Measurements from ENCODE around the gene ABR. TPM values are rescaled to one million over a fixed set of nuclear protein-coding genes. Genes with fewer than 3 reads are reported as not detected.
A peak's percentile ranks its signal among the peaks of the same experiment; 100 is the strongest.
"Not testable (repeated sequence)": the region's sequence is repeated elsewhere in the genome, so short reads cannot be mapped to it uniquely, and the experiment has no call there.

The ABR gene
- total RNA-seq, 5 donors from 2014 or later (not counting 1 experiment from before 2014, with no cell fraction given): 89.4 to 165 (median 125) TPM

- H3K36me3 ChIP-seq (ENCODE audit: control insufficient read depth in 2 of 2, extremely low read depth in 1 of 2, insufficient read depth in 1 of 2, low read length in 1 of 2): peaks cover 2 to 40% of the 10 kb centered on the region in 2 donors
- Mint-ChIP-seq H3K27me3 (no peaks in the 10 kb centered on the region), H3K27ac (peak overlapping the region in 1 of 2 donors; percentile 28), H3K4me3 (no peak overlapping the region), H3K36me3 (peaks cover 15% of the 10 kb centered on the region), H3K9me3 (no peaks in the 10 kb centered on the region), H3K4me1 (no peaks in the 10 kb centered on the region)
- no peaks in the 10 kb centered on the region for H3K27me3 ChIP-seq (replicated peaks in 1 of 2; ENCODE audit: control insufficient read depth in 2 of 2, extremely low read depth in 1 of 2, insufficient read depth in 2 of 2, low read length in 1 of 2)
- no peak for ATAC-seq (replicated peaks in 1 of 4)
- peaks cover 0 to 5% of the 10 kb centered on the region in 2 experiments for H3K4me1 ChIP-seq (ENCODE audit: control insufficient read depth in 1 of 2, extremely low read depth in 1 of 2, insufficient read depth in 2 of 2, low read length in 2 of 2)
- H3K9me3 ChIP-seq: no peaks in the 10 kb centered on the region
- ChIA-PET POLR2A (no interaction called here), CTCF (no interaction called here)
- H3K27ac ChIP-seq (ENCODE audit: low read length): no peak overlapping the region
- 91% methylated on average over 18 of the region's 33 CpGs for WGBS (ENCODE audit: insufficient coverage)
- H3K4me3 ChIP-seq (ENCODE audit: control insufficient read depth in 1 of 2, extremely low read depth in 1 of 2, low read length in 1 of 2): no peak overlapping the region
- DNase-seq: no peak
Measured at GRCh38 chr17:1050996-1051925, 128.5 kb downstream of the ABR start.

DNA sequence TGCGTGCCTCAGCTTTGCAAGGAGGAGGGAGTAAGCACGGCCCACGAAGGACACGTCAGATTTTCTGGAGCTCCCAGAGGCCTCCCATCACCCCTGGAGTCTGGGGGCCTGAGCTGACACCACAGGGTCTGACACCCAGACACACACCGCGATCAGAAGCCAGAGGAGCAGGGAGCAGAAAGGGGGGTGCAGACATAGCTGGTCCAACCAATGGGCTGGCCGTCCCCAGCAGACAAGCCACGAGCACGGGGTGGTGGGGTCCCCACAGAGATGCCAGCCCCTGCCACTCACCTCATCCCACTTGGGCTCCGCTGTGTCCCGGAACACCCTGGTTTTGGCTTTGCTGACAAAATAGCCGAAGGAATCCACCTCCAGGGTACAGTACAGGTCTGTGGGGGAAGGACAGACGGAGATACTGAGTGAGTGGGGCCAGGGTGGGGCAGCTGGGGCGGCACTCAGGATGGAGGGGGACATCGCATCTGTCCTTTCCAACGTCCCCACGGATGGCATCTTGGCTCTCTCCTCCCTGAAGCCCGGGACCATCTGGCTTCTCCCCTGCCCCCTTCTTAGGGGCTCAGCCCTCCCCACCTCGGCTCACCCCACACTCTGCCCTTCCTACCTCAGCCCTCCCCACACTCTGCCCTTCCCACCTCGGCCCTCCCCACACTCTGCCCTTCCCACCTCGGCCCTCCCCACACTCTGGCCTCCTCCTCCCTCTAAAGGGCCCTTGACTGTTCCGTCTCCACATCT lies 129.4 kb downstream of the ABR start:
- CTCF ChIA-PET: no interaction called here
- Histone ChIP-seq H3K36me3 (ENCODE audit: control insufficient read depth in 2 of 2, extremely low read depth in 1 of 2, insufficient read depth in 1 of 2, low read length in 1 of 2) (peaks cover 2 to 33% of the 10 kb centered on the region in 2 donors), H3K27me3 (replicated peaks in 1 of 2; ENCODE audit: control insufficient read depth in 2 of 2, extremely low read depth in 1 of 2, insufficient read depth in 2 of 2, low read length in 1 of 2) (no peaks in the 10 kb centered on the region), H3K4me3 (ENCODE audit: control insufficient read depth in 1 of 2, extremely low read depth in 1 of 2, low read length in 1 of 2) (no peak overlapping the region), H3K27ac (ENCODE audit: low read length) (no peak overlapping the region), H3K9me3 (no peaks in the 10 kb centered on the region), H3K4me1 (ENCODE audit: control insufficient read depth in 1 of 2, extremely low read depth in 1 of 2, insufficient read depth in 2 of 2, low read length in 2 of 2) (peaks cover 0 to 5% of the 10 kb centered on the region in 2 experiments)
- H3K9me3 Mint-ChIP-seq: no peaks in the 10 kb centered on the region
- no peak for DNase-seq
- POLR2A ChIA-PET: no interaction called here
- H3K27ac Mint-ChIP-seq: no peak overlapping the region
- H3K4me1 Mint-ChIP-seq: peaks cover 0 to 6% (median 0%) of the 10 kb centered on the region in 3 donors
- peaks cover 13% of the 10 kb centered on the region for H3K36me3 Mint-ChIP-seq
- ATAC-seq (replicated peaks in 1 of 4): no peak
- H3K27me3 Mint-ChIP-seq: no peaks in the 10 kb centered on the region
- WGBS (ENCODE audit: insufficient coverage): 96% methylated on average over 16 of the region's 22 CpGs
- no peak overlapping the region for H3K4me3 Mint-ChIP-seq

DNA sequence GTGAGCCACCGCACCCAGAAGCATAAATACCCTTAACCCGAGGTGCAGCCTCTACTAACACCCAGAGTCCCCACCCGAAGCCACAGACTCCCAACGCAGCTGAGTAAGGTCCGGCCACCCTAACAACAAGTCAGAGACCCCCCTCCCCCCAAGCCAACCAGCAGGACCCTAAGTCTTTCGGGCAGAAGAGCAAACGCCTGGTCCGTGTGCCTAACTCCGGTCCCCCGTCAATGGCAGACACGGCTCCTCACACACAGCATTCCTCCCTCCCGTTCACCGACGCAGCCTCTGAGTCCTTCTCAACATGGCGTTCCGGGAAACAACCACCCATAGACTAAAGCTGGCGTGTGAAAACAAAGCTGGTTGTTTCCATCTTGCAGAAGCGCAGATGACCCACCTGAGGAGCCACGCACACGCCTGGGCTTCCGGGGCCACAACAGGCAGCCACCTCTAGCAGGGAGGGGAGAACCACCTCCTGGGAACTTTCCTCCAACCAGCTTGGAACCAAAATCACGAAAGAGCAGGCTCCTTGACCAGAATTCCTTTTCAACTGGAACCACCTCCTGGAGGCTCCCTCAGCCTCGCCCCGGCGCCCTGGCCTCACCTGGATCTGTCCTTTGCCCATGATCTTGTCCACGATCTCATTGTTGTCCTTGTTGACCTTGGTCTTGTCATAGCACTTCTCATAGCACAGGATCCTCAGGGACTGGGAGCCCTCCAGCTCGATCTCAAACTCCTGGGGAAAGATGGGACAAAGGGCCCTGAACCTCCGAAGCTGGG lies 130.1 kb downstream of the ABR start:
- Mint-ChIP-seq H3K9me3 (no peaks in the 10 kb centered on the region), H3K27me3 (no peaks in the 10 kb centered on the region), H3K4me1 (peaks cover 1 to 10% (median 3%) of the 10 kb centered on the region in 3 donors), H3K4me3 (no peak overlapping the region), H3K27ac (no peak overlapping the region), H3K36me3 (peaks cover 12% of the 10 kb centered on the region)
- POLR2A ChIA-PET: no interaction called here
- 96% methylated on average over 26 of the region's 28 CpGs for WGBS (ENCODE audit: insufficient coverage)
- Histone ChIP-seq H3K4me1 (ENCODE audit: control insufficient read depth in 1 of 2, extremely low read depth in 1 of 2, insufficient read depth in 2 of 2, low read length in 2 of 2) (peaks cover 0 to 5% of the 10 kb centered on the region in 2 experiments), H3K4me3 (ENCODE audit: control insufficient read depth in 1 of 2, extremely low read depth in 1 of 2, low read length in 1 of 2) (no peak overlapping the region), H3K27ac (ENCODE audit: low read length) (no peak overlapping the region), H3K9me3 (no peaks in the 10 kb centered on the region), H3K27me3 (replicated peaks in 1 of 2; ENCODE audit: control insufficient read depth in 2 of 2, extremely low read depth in 1 of 2, insufficient read depth in 2 of 2, low read length in 1 of 2) (no peaks in the 10 kb centered on the region), H3K36me3 (ENCODE audit: control insufficient read depth in 2 of 2, extremely low read depth in 1 of 2, insufficient read depth in 1 of 2, low read length in 1 of 2) (peaks cover 2 to 30% of the 10 kb centered on the region in 2 donors)
- DNase-seq: no peak
- ATAC-seq (replicated peaks in 1 of 4): no peak
- CTCF ChIA-PET: no interaction called here

DNA sequence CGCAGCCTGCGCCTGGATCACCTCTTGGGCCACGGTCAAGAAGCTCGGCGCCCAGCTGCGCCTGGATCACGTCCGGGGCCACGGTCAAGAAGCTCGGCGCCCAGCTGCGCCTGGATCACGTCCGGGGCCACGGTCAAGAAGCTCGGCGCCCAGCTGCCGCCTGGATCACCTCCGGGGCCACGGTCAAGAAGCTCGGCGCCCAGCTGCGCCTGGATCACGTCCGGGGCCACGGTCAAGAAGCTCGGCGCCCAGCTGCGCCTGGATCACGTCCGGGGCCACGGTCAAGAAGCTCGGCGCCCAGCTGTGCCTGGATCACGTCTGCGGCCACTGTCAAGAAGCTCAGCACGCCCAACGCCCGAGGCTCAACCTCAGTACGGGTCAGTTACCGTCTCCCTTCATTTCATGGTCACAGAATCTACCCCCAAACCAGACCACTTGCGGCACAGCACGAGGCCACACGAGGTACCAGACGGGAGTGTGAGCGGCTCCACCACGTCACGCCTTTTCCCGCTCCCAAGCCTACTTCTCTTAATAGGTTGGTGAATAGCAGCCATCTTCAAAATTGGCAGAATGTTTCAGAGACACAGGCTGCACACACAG lies 131.2 kb downstream of the ABR start:
- WGBS (ENCODE audit: insufficient coverage): 98% methylated on average over 29 of the region's 49 CpGs
- H3K9me3 ChIP-seq; ATAC-seq (replicated peaks in 1 of 4); H3K4me1 ChIP-seq (ENCODE audit: control insufficient read depth in 1 of 2, extremely low read depth in 1 of 2, insufficient read depth in 2 of 2, low read length in 2 of 2); DNase-seq; H3K27me3 Mint-ChIP-seq; H3K27me3 ChIP-seq (replicated peaks in 1 of 2; ENCODE audit: control insufficient read depth in 2 of 2, extremely low read depth in 1 of 2, insufficient read depth in 2 of 2, low read length in 1 of 2); H3K9me3 Mint-ChIP-seq; H3K4me3 ChIP-seq (ENCODE audit: control insufficient read depth in 1 of 2, extremely low read depth in 1 of 2, low read length in 1 of 2); H3K27ac Mint-ChIP-seq; POLR2A ChIA-PET; CTCF ChIA-PET; H3K27ac ChIP-seq (ENCODE audit: low read length); H3K4me1 Mint-ChIP-seq; H3K4me3 Mint-ChIP-seq: not testable (repeated sequence)
- H3K36me3 Mint-ChIP-seq: peaks cover 14% of the 10 kb centered on the region
- H3K36me3 ChIP-seq (ENCODE audit: control insufficient read depth in 2 of 2, extremely low read depth in 1 of 2, insufficient read depth in 1 of 2, low read length in 1 of 2): peaks cover 2 to 24% of the 10 kb centered on the region in 2 donors

GRCh38 chr17:1047879-1048470 lies 131.8 kb downstream of the ABR start:
- DNase-seq: no peak
- peaks cover 2 to 24% of the 10 kb centered on the region in 2 donors for H3K36me3 ChIP-seq (ENCODE audit: control insufficient read depth in 2 of 2, extremely low read depth in 1 of 2, insufficient read depth in 1 of 2, low read length in 1 of 2)
- no peak for ATAC-seq (replicated peaks in 1 of 4)
- Mint-ChIP-seq H3K27ac (no peak overlapping the region), H3K4me1 (peaks cover 3 to 10% (median 4%) of the 10 kb centered on the region in 3 donors), H3K4me3 (no peak overlapping the region), H3K9me3 (no peaks in the 10 kb centered on the region), H3K36me3 (peaks cover 14% of the 10 kb centered on the region), H3K27me3 (no peaks in the 10 kb centered on the region)
- 95% methylated on average over 12 of the region's 20 CpGs for WGBS (ENCODE audit: insufficient coverage)
- H3K9me3 ChIP-seq: no peaks in the 10 kb centered on the region
- POLR2A ChIA-PET: no interaction called here
- no peak overlapping the region for H3K4me3 ChIP-seq (ENCODE audit: control insufficient read depth in 1 of 2, extremely low read depth in 1 of 2, low read length in 1 of 2)
- no peaks in the 10 kb centered on the region for H3K27me3 ChIP-seq (replicated peaks in 1 of 2; ENCODE audit: control insufficient read depth in 2 of 2, extremely low read depth in 1 of 2, insufficient read depth in 2 of 2, low read length in 1 of 2)
- peaks cover 0 to 5% of the 10 kb centered on the region in 2 experiments for H3K4me1 ChIP-seq (ENCODE audit: control insufficient read depth in 1 of 2, extremely low read depth in 1 of 2, insufficient read depth in 2 of 2, low read length in 2 of 2)
- CTCF ChIA-PET: no interaction called here
- no peak overlapping the region for H3K27ac ChIP-seq (ENCODE audit: low read length)
